Suprapubic skin (tissue), 4 donors: Measurements from ENCODE around the gene C1orf56. TPM values are rescaled to one million over a fixed set of nuclear protein-coding genes. Genes with fewer than 3 reads are reported as not detected.

Source experiments
- DNase-seq, 2 donors: peaks; one replicate each; pipeline ENCODE4 v3.0.0-alpha.2; 2019; ENCODE audit warnings: low spot score in 2 of 2
- H3K27ac ChIP-seq: fragments of 200-600 bp; sonication (generic); one replicate; pipeline ENCODE4 v1.5.1; 2019
- H3K27me3 ChIP-seq: fragments of 200-600 bp; sonication (generic); one replicate; pipeline ENCODE4 v1.5.1; 2019
- H3K36me3 ChIP-seq: fragments of 200-600 bp; sonication (generic); one replicate; pipeline ENCODE4 v1.5.1; 2019
- H3K4me1 ChIP-seq: fragments of 200-600 bp; sonication (generic); one replicate; pipeline ENCODE4 v1.5.1; 2019
- H3K4me3 ChIP-seq: fragments of 200-600 bp; sonication (generic); one replicate; pipeline ENCODE4 v1.5.1; 2019; ENCODE audit warnings: mild to moderate bottlenecking
- H3K9me3 ChIP-seq: fragments of 200-600 bp; sonication (generic); one replicate; pipeline ENCODE4 v1.5.1; 2019
- CTCF ChIP-seq, 2 donors: fragments of 200-600 bp in 1 of 2; fragments of 450-650 bp in 1 of 2; sonication (generic) in 1 of 2; IDR thresholded peaks; one replicate each; pipeline ENCODE4 v1.5.1; 2016 to 2019; ENCODE audit warnings: antibody characterized with exemption in 2 of 2, mild to moderate bottlenecking in 1 of 2, moderate library complexity in 1 of 2
- EP300 ChIP-seq: sonication (generic); formaldehyde crosslinking; IDR thresholded peaks from one replicate; pipeline ENCODE4 v1.6.1; 2017; ENCODE audit warnings: antibody characterized with exemption
- POLR2A ChIP-seq, 2 donors: fragments of 450-650 bp; IDR thresholded peaks; one replicate each; pipeline ENCODE4 v1.6.1; 2017; ENCODE audit warnings: antibody characterized with exemption in 2 of 2, mild to moderate bottlenecking in 2 of 2, moderate library complexity in 2 of 2
- POLR2AphosphoS5 ChIP-seq, 3 donors: sonication (generic); formaldehyde crosslinking; IDR thresholded peaks; one replicate each; pipeline ENCODE4 v1.6.1; 2017; ENCODE audit warnings: antibody characterized with exemption in 3 of 3
- WGBS: methylation state at CpG from one replicate; pipeline ENCODE4 v1.1.5; 2018; 5-methylcytosine and 5-hydroxymethylcytosine counted together
- total RNA-seq, 4 donors: library from RNA; depleted of rRNA; stranded (reverse); fragments of >200 nt; gene quantifications; one replicate each; pipeline ENCODE4 v1.1.0, GENCODE V29; 2016

Gene C1orf56
- total RNA-seq, 4 donors from 2014 or later, result 2.7 to 4.7 (median 3.9) TPM

GRCh38 chr1:151024540-151025146 is 22.9 kb upstream of the C1orf56 start:
- H3K4me1 ChIP-seq, result peaks cover 4% of the 10 kb centered on the region
- WGBS, result 31% methylated on average over 6 of the region's 6 CpGs
- TF ChIP-seq POLR2A (IDR thresholded peaks at IDR 0.05) (no peak), POLR2AphosphoS5 (IDR thresholded peaks at IDR 0.05) (no peak), CTCF (IDR thresholded peaks at IDR 0.05) (peak; percentile 51 to 73), EP300 (no peak)
- no peaks in the 10 kb centered on the region for H3K27me3 ChIP-seq
- DNase-seq, result peak; percentile 84
- H3K9me3 ChIP-seq, result no peaks in the 10 kb centered on the region
- H3K36me3 ChIP-seq, result peaks cover 42% of the 10 kb centered on the region
- no peak overlapping the region for H3K4me3 ChIP-seq
- H3K27ac ChIP-seq, result no peak overlapping the region

GRCh38 chr1:151026460-151026859 is 21.1 kb upstream of the C1orf56 start:
- Histone ChIP-seq H3K4me1 (peaks cover 4% of the 10 kb centered on the region), H3K9me3 (no peaks in the 10 kb centered on the region), H3K27me3 (no peaks in the 10 kb centered on the region), H3K27ac (no peak overlapping the region), H3K4me3 (no peak overlapping the region), H3K36me3 (peaks cover 60% of the 10 kb centered on the region)
- TF ChIP-seq POLR2AphosphoS5 (IDR thresholded peaks at IDR 0.05) (no peak), CTCF (IDR thresholded peaks at IDR 0.05) (no peak), EP300 (no peak), POLR2A (IDR thresholded peaks at IDR 0.05) (no peak)
- DNase-seq, result no peak

- Histone ChIP-seq H3K4me3 (no peak overlapping the region), H3K4me1 (peaks cover 15% of the 10 kb centered on the region), H3K36me3 (peaks cover 66% of the 10 kb centered on the region), H3K27ac (no peak overlapping the region), H3K27me3 (no peaks in the 10 kb centered on the region), H3K9me3 (no peaks in the 10 kb centered on the region)
- TF ChIP-seq EP300, result no peak
- no peak for TF ChIP-seq CTCF (IDR thresholded peaks at IDR 0.05)
- no peak for TF ChIP-seq POLR2A (IDR thresholded peaks at IDR 0.05)
- no peak for TF ChIP-seq POLR2AphosphoS5 (IDR thresholded peaks at IDR 0.05)
- no peak for DNase-seq
- 98% methylated on average over 8 of the region's 8 CpGs for WGBS
Observed at GRCh38 chr1:151032164-151032563, 15.4 kb upstream of the C1orf56 start.

GRCh38 chr1:151035167-151035566 is 12.4 kb upstream of the C1orf56 start:
- TF ChIP-seq POLR2A (IDR thresholded peaks at IDR 0.05) (no peak), EP300 (no peak), POLR2AphosphoS5 (IDR thresholded peaks at IDR 0.05) (no peak), CTCF (IDR thresholded peaks at IDR 0.05) (no peak)
- Histone ChIP-seq H3K36me3 (peaks cover 37% of the 10 kb centered on the region), H3K4me1 (peaks cover 19% of the 10 kb centered on the region), H3K9me3 (no peaks in the 10 kb centered on the region), H3K4me3 (no peak overlapping the region), H3K27ac (peak overlapping the region; percentile 1), H3K27me3 (no peaks in the 10 kb centered on the region)
- DNase-seq, result no peak
- 61% methylated on average over 3 of the region's 3 CpGs for WGBS

- peaks cover 19% of the 10 kb centered on the region for H3K4me1 ChIP-seq
- peak within 1 kb of the TSS; percentile 66 for H3K27ac ChIP-seq
- TF ChIP-seq CTCF (IDR thresholded peaks at IDR 0.05) (no peak), POLR2AphosphoS5 (IDR thresholded peaks at IDR 0.05) (no peak), POLR2A (IDR thresholded peaks at IDR 0.05) (no peak), EP300 (no peak)
- H3K36me3 ChIP-seq, result peaks cover 25% of the 10 kb centered on the region
- H3K27me3 ChIP-seq, result no peaks in the 10 kb centered on the region
- H3K9me3 ChIP-seq, result no peaks in the 10 kb centered on the region
- WGBS, result 31% methylated on average over 2 of the region's 2 CpGs
- no peak for DNase-seq
- peak within 1 kb of the TSS; percentile 38 for H3K4me3 ChIP-seq
Observed at GRCh38 chr1:151036356-151036755, 11.2 kb upstream of the C1orf56 start, which contains the start of gene BNIPL. BNIPL (plus strand) TSS chr1:151036586; CDS start chr1:151036726, 140 bp downstream.
